Measurements from ENCODE around the gene TNFRSF6B.

DNA sequence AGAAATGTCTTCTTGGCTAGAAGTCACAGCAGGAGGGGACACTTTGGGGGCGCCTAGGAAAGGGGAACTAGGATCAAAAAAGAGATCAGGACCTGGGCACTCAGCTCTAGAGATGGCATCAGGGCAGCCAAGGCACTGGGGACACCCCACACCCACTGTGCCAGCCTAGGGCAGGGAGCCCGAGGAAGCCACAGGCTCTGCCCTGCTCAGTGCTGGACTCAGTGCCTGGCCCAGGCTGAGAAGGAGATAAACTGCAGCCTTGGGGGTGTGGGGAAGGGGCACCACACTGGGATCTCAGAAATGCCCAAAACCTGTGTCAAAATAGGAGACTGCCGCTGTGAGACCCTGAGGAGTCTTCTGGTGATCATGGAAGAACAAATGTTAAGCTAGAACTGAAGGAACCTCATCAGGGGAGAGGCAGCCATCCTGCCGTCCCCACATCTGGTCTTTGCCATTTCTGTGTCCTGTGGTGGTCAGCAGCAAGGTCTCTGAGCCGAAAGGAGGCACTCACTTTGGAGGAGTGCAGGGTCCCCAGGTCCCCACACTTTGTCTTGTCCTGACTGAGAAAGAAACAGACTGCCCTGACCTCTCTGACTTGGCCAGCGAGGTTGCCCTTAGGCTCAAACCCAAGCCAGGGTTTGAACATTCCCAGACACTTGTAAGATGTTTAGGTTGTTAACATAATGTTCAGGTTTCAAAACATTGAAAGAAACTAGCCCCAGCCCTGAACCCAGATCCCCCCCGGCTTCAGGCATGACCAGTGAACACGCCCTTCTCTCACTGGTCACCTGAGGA is 9.0 kb downstream of the TNFRSF6B start:
- TF ChIP-seq, protein P1, sequence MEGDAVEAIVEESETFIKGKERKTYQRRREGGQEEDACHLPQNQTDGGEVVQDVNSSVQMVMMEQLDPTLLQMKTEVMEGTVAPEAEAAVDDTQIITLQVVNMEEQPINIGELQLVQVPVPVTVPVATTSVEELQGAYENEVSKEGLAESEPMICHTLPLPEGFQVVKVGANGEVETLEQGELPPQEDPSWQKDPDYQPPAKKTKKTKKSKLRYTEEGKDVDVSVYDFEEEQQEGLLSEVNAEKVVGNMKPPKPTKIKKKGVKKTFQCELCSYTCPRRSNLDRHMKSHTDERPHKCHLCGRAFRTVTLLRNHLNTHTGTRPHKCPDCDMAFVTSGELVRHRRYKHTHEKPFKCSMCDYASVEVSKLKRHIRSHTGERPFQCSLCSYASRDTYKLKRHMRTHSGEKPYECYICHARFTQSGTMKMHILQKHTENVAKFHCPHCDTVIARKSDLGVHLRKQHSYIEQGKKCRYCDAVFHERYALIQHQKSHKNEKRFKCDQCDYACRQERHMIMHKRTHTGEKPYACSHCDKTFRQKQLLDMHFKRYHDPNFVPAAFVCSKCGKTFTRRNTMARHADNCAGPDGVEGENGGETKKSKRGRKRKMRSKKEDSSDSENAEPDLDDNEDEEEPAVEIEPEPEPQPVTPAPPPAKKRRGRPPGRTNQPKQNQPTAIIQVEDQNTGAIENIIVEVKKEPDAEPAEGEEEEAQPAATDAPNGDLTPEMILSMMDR (IDR thresholded peaks at IDR 0.05): no peak
- TF ChIP-seq POLR2A (IDR thresholded peaks at IDR 0.05): no peak
